ENCODE data around the gene COLQ. TPM values are rescaled to one million over a fixed set of nuclear protein-coding genes. Genes with fewer than 3 reads are reported as not detected.
"Not testable (repeated sequence)": the region's sequence is repeated elsewhere in the genome, so short reads cannot be mapped to it uniquely, and the experiment has no call there.

COLQ gene
- total RNA-seq, 8 experiments from 2014 or later: 1.7 to 10.1 (median 3.1) TPM

GRCh38 chr3:15427182-15427880 lies 94.2 kb downstream of the COLQ start, which contains the start of the genes EAF1 and METTL6:
TSS of gene EAF1 (plus strand) at chr3:15427598. CDS start at chr3:15427780, 182 bp downstream.
TSS of gene METTL6 (minus strand) at chr3:15427544. CDS start at chr3:15426511, 1,033 bp downstream.
- peak; percentile 82 to 98 (median 98) for ATAC-seq (replicated peaks in 6 of 8)
- peak within 1 kb of the TSS; percentile 89 to 100 (median 99) for H3K4me3 ChIP-seq
- in situ Hi-C loops (cut with MboI; ENCODE audit: low pct_unique_long_range_greater_than_20kb in 2 of 9, low sequenced_read_pairs in 9 of 9, unreplicated experiment in 9 of 9): loop anchor here in 1 of 9 experiments (25.0 kb wide), 1 partner anchor 135 kb away; no protein-coding TSS in a partner anchor
- 0 to 20% (median 0%) methylated on average over 1 to 26 of the region's 52 CpGs; no CpG with 5 or more reads in 3 of the 10 experiments for WGBS, 10 experiments
- H3K4me1 ChIP-seq (replicated peaks in 1 of 2): peaks cover 11 to 26% of the 10 kb centered on the region in 2 donors
- peak within 1 kb of the TSS; percentile 84 to 91 for H3K27ac ChIP-seq

GRCh38 chr3:15426579-15427118 lies 94.9 kb downstream of the COLQ start:
- WGBS, 10 experiments: 33 to 100% (median 49%) methylated on average over 1 to 13 of the region's 16 CpGs
- peak overlapping the region; percentile 89 to 100 (median 99) for H3K4me3 ChIP-seq
- peak overlapping the region; percentile 84 to 91 for H3K27ac ChIP-seq
- no peak for ATAC-seq (replicated peaks in 6 of 8)
- H3K4me1 ChIP-seq (replicated peaks in 1 of 2): peaks cover 11 to 26% of the 10 kb centered on the region in 2 donors
- in situ Hi-C loops (cut with MboI; ENCODE audit: low pct_unique_long_range_greater_than_20kb in 2 of 9, low sequenced_read_pairs in 9 of 9, unreplicated experiment in 9 of 9): loop anchor here in 1 of 9 experiments (25.0 kb wide), 1 partner anchor 136 kb away; no protein-coding TSS in a partner anchor

DNA sequence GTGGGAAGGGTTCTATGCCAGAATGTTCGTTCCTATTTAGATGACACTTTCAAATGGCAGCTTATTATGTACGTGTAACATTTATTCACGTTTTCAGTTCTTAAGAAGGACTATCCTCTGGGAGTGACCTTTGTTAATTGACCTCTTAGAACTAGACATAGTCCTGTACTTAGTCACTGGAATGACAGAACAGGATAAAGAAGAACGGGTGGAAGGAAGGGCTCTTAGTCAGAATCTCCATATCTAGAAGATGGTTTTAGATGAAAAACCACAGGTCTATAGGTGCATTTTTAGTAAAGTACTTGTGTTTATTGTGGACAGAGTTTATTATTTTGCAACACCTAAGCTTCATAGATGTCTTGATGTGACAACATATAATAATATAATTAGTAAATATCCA lies 100.6 kb downstream of the COLQ start:
- in situ Hi-C loops (cut with MboI; ENCODE audit: low pct_unique_long_range_greater_than_20kb in 2 of 9, low sequenced_read_pairs in 9 of 9, unreplicated experiment in 9 of 9): loop anchor here in 2 of 9 experiments (25.0 kb wide), 2 partner anchors 159 to 309 kb away; no protein-coding TSS in a partner anchor
- no peak for ATAC-seq (replicated peaks in 6 of 8)
- peaks cover 0 to 6% of the 10 kb centered on the region in 2 donors for H3K4me1 ChIP-seq (replicated peaks in 1 of 2)
- no peak overlapping the region for H3K4me3 ChIP-seq
- no peak overlapping the region for H3K27ac ChIP-seq
- WGBS, 10 experiments: 17 to 94% (median 60%) methylated on average over 1 to 4 of the region's 4 CpGs; no CpG with 5 or more reads in 2 of the 10 experiments

DNA sequence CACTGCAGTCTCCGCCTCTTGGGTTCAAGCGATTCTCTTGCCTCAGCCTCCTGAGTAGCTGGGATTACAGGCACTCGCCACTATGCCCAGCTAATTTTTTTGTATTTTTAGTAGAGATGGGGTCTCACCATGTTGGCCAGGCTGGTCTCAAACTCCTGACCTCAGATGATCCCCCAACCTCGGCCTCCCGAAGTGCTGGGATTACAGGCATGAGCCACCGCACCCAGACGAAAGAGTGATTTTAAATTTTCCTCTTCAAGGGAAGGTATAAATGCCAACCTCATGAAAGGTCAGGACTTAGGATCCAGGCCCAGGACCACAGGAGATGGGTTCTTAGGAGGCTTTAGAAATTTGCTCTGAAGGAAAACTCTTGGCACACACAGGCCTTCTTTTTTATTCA lies 110.5 kb downstream of the COLQ start:
- H3K4me1 ChIP-seq (replicated peaks in 1 of 2); H3K4me3 ChIP-seq; H3K27ac ChIP-seq; ATAC-seq (replicated peaks in 6 of 8): not testable (repeated sequence)
- in situ Hi-C loops (cut with MboI; ENCODE audit: low pct_unique_long_range_greater_than_20kb in 2 of 9, low sequenced_read_pairs in 9 of 9, unreplicated experiment in 9 of 9): loop anchor here in 2 of 9 experiments (25.0 kb wide), 2 partner anchors 149 to 299 kb away; no protein-coding TSS in a partner anchor
- 81 to 100% (median 100%) methylated on average over 1 to 5 of the region's 7 CpGs; no CpG with 5 or more reads in 5 of the 10 experiments for WGBS, 10 experiments

GRCh38 chr3:15409774-15410173 lies 111.7 kb downstream of the COLQ start:
- 67 to 100% (median 97%) methylated on average over 1 to 2 of the region's 2 CpGs for WGBS, 10 experiments
- in situ Hi-C loops (cut with MboI; ENCODE audit: low pct_unique_long_range_greater_than_20kb in 2 of 9, low sequenced_read_pairs in 9 of 9, unreplicated experiment in 9 of 9): loop anchor here in 2 of 9 experiments (10.0 to 25.0 kb wide), 3 partner anchors 145 to 297 kb away; no protein-coding TSS in a partner anchor
- no peak overlapping the region for H3K27ac ChIP-seq
- H3K4me3 ChIP-seq: no peak overlapping the region
- no peaks in the 10 kb centered on the region for H3K4me1 ChIP-seq (replicated peaks in 1 of 2)
- no peak for ATAC-seq (replicated peaks in 6 of 8)

DNA sequence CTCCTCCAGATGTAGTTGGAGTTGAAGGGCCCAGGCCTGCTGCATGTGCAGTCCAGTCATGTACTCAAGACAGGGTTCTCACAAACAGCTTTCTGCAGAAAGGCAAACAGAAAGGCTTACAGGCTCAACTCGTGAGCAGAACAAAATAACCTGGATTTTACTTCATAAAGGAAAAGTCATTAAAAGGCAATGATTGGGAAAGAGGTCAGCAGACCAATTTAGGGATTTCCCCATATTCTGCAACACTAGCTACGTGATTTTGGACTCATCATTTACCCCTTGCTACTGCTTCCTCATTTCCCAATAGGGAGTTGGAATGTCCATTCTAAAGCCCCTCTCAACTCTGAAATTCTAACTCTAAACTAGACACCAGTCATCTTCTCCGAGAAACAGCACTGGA lies 112.3 kb downstream of the COLQ start:
- Histone ChIP-seq H3K4me3 (no peak overlapping the region), H3K27ac (no peak overlapping the region), H3K4me1 (replicated peaks in 1 of 2) (no peaks in the 10 kb centered on the region)
- no peak for ATAC-seq (replicated peaks in 6 of 8)
- WGBS, 10 experiments: 80 to 100% (median 87%) methylated on average over 1 to 3 of the region's 3 CpGs; no CpG with 5 or more reads in 4 of the 10 experiments
- in situ Hi-C loops (cut with MboI; ENCODE audit: low pct_unique_long_range_greater_than_20kb in 2 of 9, low sequenced_read_pairs in 9 of 9, unreplicated experiment in 9 of 9): loop anchor here in 2 of 9 experiments (10.0 to 25.0 kb wide), 3 partner anchors 144 to 297 kb away; no protein-coding TSS in a partner anchor

GRCh38 chr3:15405448-15406050 lies 116.0 kb downstream of the COLQ start:
- in situ Hi-C loops (cut with MboI; ENCODE audit: low pct_unique_long_range_greater_than_20kb in 2 of 9, low sequenced_read_pairs in 9 of 9, unreplicated experiment in 9 of 9): loop anchor here in 2 of 9 experiments (10.0 to 25.0 kb wide), 3 partner anchors 141 to 293 kb away; no protein-coding TSS in a partner anchor
- H3K4me3 ChIP-seq: no peak overlapping the region
- H3K27ac ChIP-seq: no peak overlapping the region
- H3K4me1 ChIP-seq (replicated peaks in 1 of 2): no peaks in the 10 kb centered on the region
- ATAC-seq (replicated peaks in 6 of 8): peak in 3 of 8 experiments; percentile 65 to 79 (median 68)
- 0 to 50% (median 20%) methylated on average over 1 to 3 of the region's 3 CpGs; no CpG with 5 or more reads in 1 of the 10 experiments for whole genome bisulfite sequencing, 10 experiments

GRCh38 chr3:15404767-15405166 lies 116.7 kb downstream of the COLQ start:
- H3K4me3 ChIP-seq: no peak overlapping the region
- no peak for ATAC-seq (replicated peaks in 6 of 8)
- H3K27ac ChIP-seq: no peak overlapping the region
- WGBS, 10 experiments: 88 to 100% (median 100%) methylated on average over 1 of the region's 1 CpG; no CpG with 5 or more reads in 3 of the 10 experiments
- in situ Hi-C loops (cut with MboI; ENCODE audit: low pct_unique_long_range_greater_than_20kb in 2 of 9, low sequenced_read_pairs in 9 of 9, unreplicated experiment in 9 of 9): loop anchor here in 2 of 9 experiments (10.0 to 25.0 kb wide), 3 partner anchors 140 to 292 kb away; no protein-coding TSS in a partner anchor
- no peaks in the 10 kb centered on the region for H3K4me1 ChIP-seq (replicated peaks in 1 of 2)

GRCh38 chr3:15403965-15404364 lies 117.5 kb downstream of the COLQ start:
- H3K4me3 ChIP-seq: no peak overlapping the region
- no peak overlapping the region for H3K27ac ChIP-seq
- in situ Hi-C loops (cut with MboI; ENCODE audit: low pct_unique_long_range_greater_than_20kb in 2 of 9, low sequenced_read_pairs in 9 of 9, unreplicated experiment in 9 of 9): loop anchor here in 2 of 9 experiments (10.0 to 25.0 kb wide), 3 partner anchors 139 to 292 kb away; no protein-coding TSS in a partner anchor
- no peak for ATAC-seq (replicated peaks in 6 of 8)
- WGBS, 10 experiments: 75 to 100% (median 95%) methylated on average over 2 to 3 of the region's 3 CpGs; no CpG with 5 or more reads in 6 of the 10 experiments
- H3K4me1 ChIP-seq (replicated peaks in 1 of 2): no peaks in the 10 kb centered on the region

- Histone ChIP-seq H3K4me1 (replicated peaks in 1 of 2) (no peaks in the 10 kb centered on the region), H3K27ac (no peak overlapping the region), H3K4me3 (no peak overlapping the region)
- peak in 3 of 8 experiments; percentile 35 to 61 (median 56) for ATAC-seq (replicated peaks in 6 of 8)
- 78 to 90% (median 85%) methylated on average over 2 to 3 of the region's 3 CpGs; no CpG with 5 or more reads in 2 of the 10 experiments for WGBS, 10 experiments
- in situ Hi-C loops (cut with MboI; ENCODE audit: low pct_unique_long_range_greater_than_20kb in 2 of 9, low sequenced_read_pairs in 9 of 9, unreplicated experiment in 9 of 9): loop anchor here in 2 of 9 experiments (10.0 to 25.0 kb wide), 3 partner anchors 139 to 291 kb away; no protein-coding TSS in a partner anchor
Measured at GRCh38 chr3:15403495-15403894, 118.0 kb downstream of the COLQ start.

DNA sequence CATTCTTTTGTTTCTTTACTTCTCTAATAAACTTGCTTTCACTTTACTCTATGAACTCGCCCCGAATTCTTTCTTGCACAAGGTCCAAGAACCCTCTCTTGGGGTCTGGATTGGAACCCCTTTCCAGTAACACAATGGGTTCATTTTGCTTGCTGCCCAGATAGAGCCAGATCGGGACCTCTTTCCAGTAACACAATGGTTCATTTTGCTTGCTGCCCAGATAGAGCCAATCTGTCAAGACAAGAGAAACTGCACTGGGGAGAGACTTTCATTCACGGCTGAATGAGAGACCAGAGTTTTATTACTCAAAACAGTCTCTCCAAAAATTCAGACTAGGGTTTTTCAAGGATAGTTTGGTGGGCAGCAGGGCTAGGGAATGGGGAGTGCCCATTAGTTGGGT lies 119.6 kb downstream of the COLQ start:
- Histone ChIP-seq H3K4me3 (no peak overlapping the region), H3K4me1 (replicated peaks in 1 of 2) (no peaks in the 10 kb centered on the region), H3K27ac (no peak overlapping the region)
- in situ Hi-C loops (cut with MboI; ENCODE audit: low pct_unique_long_range_greater_than_20kb in 2 of 9, low sequenced_read_pairs in 9 of 9, unreplicated experiment in 9 of 9): loop anchor here in 2 of 9 experiments (10.0 to 25.0 kb wide), 3 partner anchors 137 to 290 kb away; no protein-coding TSS in a partner anchor
- 67 to 100% (median 93%) methylated on average over 1 to 4 of the region's 4 CpGs; no CpG with 5 or more reads in 1 of the 10 experiments for WGBS, 10 experiments
- ATAC-seq (replicated peaks in 6 of 8): no peak

All from motor neuron (in vitro differentiated cells).